Heart left ventricle (tissue), 16 donors: Measurements from ENCODE around the gene NDUFA8. TPM values are rescaled to one million over a fixed set of nuclear protein-coding genes. Genes with fewer than 3 reads are reported as not detected.

Experiments used
- ATAC-seq, 4 donors: fragments of 200-7000 bp; cut with Tn5 transposase; one replicate each; pipeline ENCODE4 v1.9.1; 2020 to 2022; ENCODE audit warnings: moderate library complexity in 4 of 4, mild to moderate bottlenecking in 3 of 4, moderate number of reproducible peaks in 1 of 4
- DNase-seq, 5 donors: peaks; one replicate each; pipeline ENCODE4 v3.0.0-alpha.2; 2020
- H3K27ac ChIP-seq, 12 donors: fragments of 200-600 bp; sonication (generic) in 4 of 12; one replicate each; pipeline versions ENCODE4 v1.5.0 to v1.8.0; 2016 to 2022; ENCODE audit warnings: mild to moderate bottlenecking in 2 of 12
- H3K27me3 ChIP-seq, 9 donors: fragments of 200-600 bp; sonication (generic) in 2 of 9; one replicate each; pipeline versions ENCODE4 v1.5.1 to v1.8.0; 2016 to 2022; ENCODE audit warnings: mild to moderate bottlenecking in 3 of 9
- H3K36me3 ChIP-seq, 9 donors: fragments of 200-600 bp; sonication (generic) in 2 of 9; one replicate each; pipeline versions ENCODE4 v1.5.0 to v1.8.0; 2018 to 2022; ENCODE audit warnings: mild to moderate bottlenecking in 2 of 9
- H3K4me1 ChIP-seq, 12 donors: fragments of 200-600 bp; sonication (generic) in 4 of 12; one replicate each; pipeline versions ENCODE4 v1.5.0 to v1.8.0; 2016 to 2022; ENCODE audit warnings: mild to moderate bottlenecking in 3 of 12
- H3K4me3 ChIP-seq, 12 donors: fragments of 200-600 bp; sonication (generic) in 4 of 12; one replicate each; pipeline versions ENCODE4 v1.5.0 to v1.8.0; 2017 to 2022; ENCODE audit warnings: mild to moderate bottlenecking in 9 of 12, moderate library complexity in 4 of 12
- H3K9me3 ChIP-seq, 12 donors: fragments of 200-600 bp; sonication (generic) in 4 of 12; one replicate each; pipeline versions ENCODE4 v1.5.0 to v1.8.0; 2016 to 2022; ENCODE audit warnings: mild to moderate bottlenecking in 1 of 12
- CTCF ChIP-seq, 12 donors: fragments of 200-600 bp; sonication (generic) in 4 of 12; IDR thresholded peaks; one replicate each; pipeline versions ENCODE4 v1.5.0 to v1.8.0; 2018 to 2022; ENCODE audit warnings: antibody characterized with exemption in 12 of 12, mild to moderate bottlenecking in 5 of 12
- POLR2A ChIP-seq, 2 donors: fragments of 450-650 bp; IDR thresholded peaks; one replicate each; pipeline ENCODE4 v1.6.1; 2017; ENCODE audit warnings: antibody characterized with exemption in 2 of 2, mild to moderate bottlenecking in 2 of 2, moderate library complexity in 2 of 2
- WGBS, 4 donors: extraction: QIAGEN DNeasy Blood & Tissue Kit in 2 of 4; methylation state at CpG; one replicate each; pipeline versions ENCODE4 v1.1.5 to v1.1.7; 2013 to 2018; 5-methylcytosine and 5-hydroxymethylcytosine counted together
- intact Hi-C, 10 donors: fragments of 100-400 bp; cut with DNase I; formaldehyde crosslinking; loops; one replicate each; pipeline versions ENCODE4 v1.11.1 to v1.14.2; 2022
- polyA plus RNA-seq, 2 donors: library from polyadenylated mRNA; stranded (reverse); fragments of 200-250 nt; gene quantifications; one replicate each; pipeline ENCODE4 v1.2.3, GENCODE V29; 2013
- total RNA-seq, 9 donors: library from RNA; depleted of rRNA in 2 of 9; stranded (reverse); fragments of >200 nt in 2 of 9; fragmentation: NEBNext Ultra II Directional in 3 of 9; extraction: Animal tissue kit (Norgen Biotek cat#: 25700) in 3 of 9; gene quantifications; one replicate each; pipeline versions ENCODE4 v1.1.0 to v1.2.4, GENCODE V29; 2016 to 2023
- donor health status: ischemic (EF 13 %, LVEDD 7.1; RV severe dilation, severe dysfunction).
- donor health status: healthy with polysubstance abuse.
- donor health status: DM: no; HTN: yes; CAD: no.
- donor health status: DM: no; HTN: no; CAD: no.
- donor health status: ischemic (EF 25% LVEDD 6.9; RV normal size, moderate dysfunction).
- donor health status: ischemic (EF 25% LVEDD 5.7; RV mildly dilated, moderate dysfunction).
- donor health status: healthy.
- donor health status: DM: yes; HTN: yes; CAD: no.
- donor health status: ischemic (EF 35%, LVEDD 5.7; RV mildly dilated, moderate dysfunction).
- donor health status: nonischemic (EF 11% LVEDD 7.7; RV severe dilation, severe dysfunction).
- donor health status: DM: yes; HTN: yes; CAD: no.
- donor health status: PGD.
- donor health status: ischemic (EF 29% LVEDD 5.4; RV normal size, mild dysfunction).
- donor health status: nonischemic (EF 23%, LVEDD 6.1; RV moderate dilation, normal function).

Gene NDUFA8
- total and polyA plus RNA-seq, 11 donors: 183 to 919 (median 261) TPM

- 56 to 70% (median 62%) methylated on average over 20 to 24 of the region's 24 CpGs for WGBS, 4 donors
- peak; percentile 66 to 83 (median 72) for DNase-seq
These were observed 31.3 kb downstream of the NDUFA8 start for GRCh38 chr9:122128007-122128968.

DNA sequence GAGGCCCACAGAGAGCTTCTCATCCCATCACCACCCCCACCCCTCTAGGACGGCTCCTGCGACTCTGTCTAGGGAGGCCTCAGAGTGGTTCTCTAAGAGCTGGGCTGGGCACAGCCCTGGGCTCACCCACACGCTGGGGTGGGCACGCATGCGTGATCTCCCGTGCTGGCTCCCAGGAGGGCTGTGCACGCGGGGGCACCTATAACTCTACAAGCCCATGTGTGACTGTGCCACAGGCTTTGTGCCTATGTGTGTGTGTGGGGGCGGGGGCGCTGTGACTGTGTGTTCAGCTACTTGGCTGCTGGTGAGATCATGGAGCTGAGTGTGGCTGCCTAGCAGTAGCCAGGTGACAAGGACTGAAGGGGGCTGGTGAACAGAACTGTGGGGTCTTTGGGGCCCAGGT is 32.2 kb downstream of the NDUFA8 start:
- no peak for DNase-seq
- Histone ChIP-seq H3K36me3 (no peaks in the 10 kb centered on the region), H3K4me3 (no peak overlapping the region), H3K27ac (peak overlapping the region in 6 of 12 donors; percentile 2 to 71 (median 34)), H3K27me3 (peaks cover 0 to 26% (median 0%) of the 10 kb centered on the region in 9 donors), H3K4me1 (peaks cover 6 to 55% (median 29%) of the 10 kb centered on the region in 12 donors), H3K9me3 (no peaks in the 10 kb centered on the region)
- ATAC-seq: no peak
- WGBS, 4 donors: 76 to 85% (median 81%) methylated on average over 6 to 10 of the region's 10 CpGs
- intact Hi-C loops: loop anchor here in 8 of 10 donors (5.0 to 10.0 kb wide), 8 partner anchors 95 to 687 kb away; partner anchors contain the start of genes LHX6 (in 1 of the 8), MRRF (in 1 of the 8), OR1K1 (in 1 of the 8) and RBM18 (in 1 of the 8)
- no peak for TF ChIP-seq CTCF (IDR thresholded peaks at IDR 0.05)
- no peak for TF ChIP-seq POLR2A (IDR thresholded peaks at IDR 0.05)

More at GRCh38 chr9:122128007-122128968, 31.3 kb downstream of the NDUFA8 start:
- TF ChIP-seq CTCF (IDR thresholded peaks at IDR 0.05): no peak
- no peak for TF ChIP-seq POLR2A (IDR thresholded peaks at IDR 0.05)
- H3K27me3 ChIP-seq: peaks cover 0 to 26% (median 0%) of the 10 kb centered on the region in 9 donors
- intact Hi-C loops: loop anchor here in 8 of 10 donors (5.0 to 10.0 kb wide), 8 partner anchors 94 to 687 kb away; partner anchors contain the start of genes LHX6 (in 1 of the 8), MRRF (in 1 of the 8), OR1K1 (in 1 of the 8) and RBM18 (in 1 of the 8)
- peaks cover 6 to 60% (median 35%) of the 10 kb centered on the region in 12 donors for H3K4me1 ChIP-seq
- no peak overlapping the region for H3K4me3 ChIP-seq
- ATAC-seq: peak; percentile 24 to 72 (median 44)
- H3K9me3 ChIP-seq: no peaks in the 10 kb centered on the region
- peak overlapping the region in 10 of 12 donors; percentile 20 to 71 (median 40) for H3K27ac ChIP-seq
- no peaks in the 10 kb centered on the region for H3K36me3 ChIP-seq

- peak overlapping the region in 1 of 12 donors; percentile 18 for H3K27ac ChIP-seq
- peaks cover 6 to 51% (median 25%) of the 10 kb centered on the region in 12 donors for H3K4me1 ChIP-seq
- no peaks in the 10 kb centered on the region for H3K9me3 ChIP-seq
- no peak for DNase-seq
- H3K27me3 ChIP-seq: peaks cover 0 to 26% (median 0%) of the 10 kb centered on the region in 9 donors
- H3K4me3 ChIP-seq: peak overlapping the region in 11 of 12 donors; percentile 1 to 49 (median 38)
- no peak for ATAC-seq
- TF ChIP-seq POLR2A (IDR thresholded peaks at IDR 0.05): no peak
- peak in 1 of 12 donors; percentile 20 for TF ChIP-seq CTCF (IDR thresholded peaks at IDR 0.05)
- H3K36me3 ChIP-seq: no peaks in the 10 kb centered on the region
- WGBS, 4 donors: 25 to 46% (median 33%) methylated on average over 45 to 64 of the region's 64 CpGs
- intact Hi-C loops: loop anchor here in 8 of 10 donors (5.0 to 10.0 kb wide), 8 partner anchors 96 to 688 kb away; partner anchors contain the start of genes LHX6 (in 1 of the 8), MRRF (in 1 of the 8), OR1K1 (in 1 of the 8) and RBM18 (in 1 of the 8)
These were observed 33.0 kb downstream of the NDUFA8 start for GRCh38 chr9:122126331-122127261.
